Type B pancreatic cell (in vitro differentiated cells): ENCODE results near the gene SLC44A2. TPM values are rescaled to one million over a fixed set of nuclear protein-coding genes. Genes with fewer than 3 reads are reported as not detected.

Experiments used
- DNase-seq: peaks from one replicate; pipeline ENCODE4 v3.0.0; 2021; ENCODE audit warnings: mixed read lengths; ENCODE audit not compliant: unreplicated experiment; ENCODE audit errors: extremely low spot score
- H3K27ac Mint-ChIP-seq: 2 replicates; pipeline ENCODE4 v1.8.0; 2021; ENCODE audit warnings: mild to moderate bottlenecking, mixed read lengths
- H3K27me3 Mint-ChIP-seq: 2 replicates; pipeline ENCODE4 v1.8.0; 2021; ENCODE audit warnings: mixed read lengths
- H3K36me3 Mint-ChIP-seq: 2 replicates; pipeline ENCODE4 v1.8.0; 2021; ENCODE audit warnings: mixed read lengths
- H3K4me1 Mint-ChIP-seq: one replicate; pipeline ENCODE4 v1.8.0; 2021; ENCODE audit warnings: mixed read lengths; ENCODE audit not compliant: unreplicated experiment
- H3K4me3 Mint-ChIP-seq: 2 replicates; pipeline ENCODE4 v1.8.0; 2021; ENCODE audit warnings: mild to moderate bottlenecking, mixed read lengths
- H3K9me3 Mint-ChIP-seq: 2 replicates; pipeline ENCODE4 v1.8.0; 2021; ENCODE audit warnings: mixed read lengths
- CTCF ChIP-seq: fragments of 200-600 bp; sonication (generic); conservative IDR thresholded peaks from 2 replicates; pipeline ENCODE4 v1.5.0; 2021; ENCODE audit warnings: antibody characterized with exemption, mild to moderate bottlenecking
- total RNA-seq: library from RNA; stranded (reverse); gene quantifications from 2 replicates; pipeline ENCODE4 v1.2.1, GENCODE V29; 2021; ENCODE audit warnings: low replicate concordance

Gene SLC44A2
- total RNA-seq, 1 donor from 2014 or later: 148 TPM

- peak overlapping the region; percentile 63 for H3K4me3 Mint-ChIP-seq
- no peaks in the 10 kb centered on the region for H3K9me3 Mint-ChIP-seq
- no peaks in the 10 kb centered on the region for H3K36me3 Mint-ChIP-seq
- H3K4me1 Mint-ChIP-seq: peaks cover 17% of the 10 kb centered on the region
- TF ChIP-seq CTCF: no peak
- DNase-seq: no peak
- no peak overlapping the region for H3K27ac Mint-ChIP-seq
- peaks cover 5% of the 10 kb centered on the region for H3K27me3 Mint-ChIP-seq
Observed at GRCh38 chr19:10600149-10600548, 25.2 kb upstream of the SLC44A2 start.

GRCh38 chr19:10601999-10602329 lies 23.4 kb upstream of the SLC44A2 start:
- Mint-ChIP-seq H3K27ac (peak overlapping the region; percentile 70), H3K27me3 (peaks cover 5% of the 10 kb centered on the region), H3K4me3 (peak overlapping the region; percentile 88), H3K36me3 (no peaks in the 10 kb centered on the region), H3K4me1 (peaks cover 13% of the 10 kb centered on the region), H3K9me3 (no peaks in the 10 kb centered on the region)
- no peak for TF ChIP-seq CTCF
- DNase-seq: no peak

GRCh38 chr19:10602330-10603083 lies 22.8 kb upstream of the SLC44A2 start:
- peak overlapping the region; percentile 90 for H3K4me3 Mint-ChIP-seq
- peak; percentile 88 for DNase-seq
- H3K27me3 Mint-ChIP-seq: peaks cover 5% of the 10 kb centered on the region

GRCh38 chr19:10603084-10603872 lies 22.1 kb upstream of the SLC44A2 start:
- peak overlapping the region; percentile 91 for H3K27ac Mint-ChIP-seq
- DNase-seq: no peak
- H3K36me3 Mint-ChIP-seq: no peaks in the 10 kb centered on the region
- H3K27me3 Mint-ChIP-seq: peaks cover 5% of the 10 kb centered on the region
- no peaks in the 10 kb centered on the region for H3K9me3 Mint-ChIP-seq
- peak overlapping the region; percentile 90 for H3K4me3 Mint-ChIP-seq
- peaks cover 13% of the 10 kb centered on the region for H3K4me1 Mint-ChIP-seq
- TF ChIP-seq CTCF: no peak

More at GRCh38 chr19:10602330-10603083, 22.8 kb upstream of the SLC44A2 start:
- TF ChIP-seq CTCF: no peak
- peaks cover 13% of the 10 kb centered on the region for H3K4me1 Mint-ChIP-seq
- no peaks in the 10 kb centered on the region for H3K36me3 Mint-ChIP-seq
- no peaks in the 10 kb centered on the region for H3K9me3 Mint-ChIP-seq
- H3K27ac Mint-ChIP-seq: peak overlapping the region; percentile 91

- TF ChIP-seq CTCF: no peak
- no peak for DNase-seq
- Mint-ChIP-seq H3K36me3 (no peaks in the 10 kb centered on the region), H3K27ac (peak overlapping the region; percentile 91), H3K4me3 (peak overlapping the region; percentile 90), H3K4me1 (peaks cover 13% of the 10 kb centered on the region), H3K9me3 (no peaks in the 10 kb centered on the region), H3K27me3 (peaks cover 5% of the 10 kb centered on the region)
Observed at GRCh38 chr19:10603873-10604459, 21.4 kb upstream of the SLC44A2 start.
